ENCODE results near the gene ACOT8. TPM values are rescaled to one million over a fixed set of nuclear protein-coding genes. Genes with fewer than 3 reads are reported as not detected.

ACOT8 gene
- total and polyA plus RNA-seq, 9 of the 15 experiments (the other 6 are each of a cell fraction or from before 2014, with no cell fraction given), result 8.2 to 46.7 (median 20.7) TPM

DNA sequence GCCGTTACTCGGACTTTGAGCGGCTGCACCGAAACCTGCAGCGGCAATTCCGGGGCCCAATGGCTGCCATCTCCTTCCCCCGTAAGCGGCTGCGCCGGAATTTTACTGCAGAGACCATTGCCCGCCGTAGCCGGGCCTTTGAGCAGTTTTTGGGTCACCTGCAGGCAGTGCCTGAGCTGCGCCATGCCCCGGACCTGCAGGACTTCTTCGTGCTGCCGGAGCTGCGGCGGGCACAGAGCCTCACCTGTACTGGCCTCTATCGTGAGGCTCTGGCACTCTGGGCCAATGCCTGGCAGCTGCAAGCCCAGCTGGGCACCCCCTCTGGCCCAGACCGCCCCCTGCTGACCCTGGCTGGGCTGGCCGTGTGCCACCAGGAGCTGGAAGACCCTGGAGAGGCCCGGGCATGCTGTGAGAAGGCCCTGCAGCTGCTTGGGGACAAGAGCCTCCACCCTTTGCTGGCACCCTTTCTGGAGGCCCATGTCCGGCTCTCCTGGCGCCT is 16.4 kb downstream of the ACOT8 start:
- TF ChIP-seq, protein P1, sequence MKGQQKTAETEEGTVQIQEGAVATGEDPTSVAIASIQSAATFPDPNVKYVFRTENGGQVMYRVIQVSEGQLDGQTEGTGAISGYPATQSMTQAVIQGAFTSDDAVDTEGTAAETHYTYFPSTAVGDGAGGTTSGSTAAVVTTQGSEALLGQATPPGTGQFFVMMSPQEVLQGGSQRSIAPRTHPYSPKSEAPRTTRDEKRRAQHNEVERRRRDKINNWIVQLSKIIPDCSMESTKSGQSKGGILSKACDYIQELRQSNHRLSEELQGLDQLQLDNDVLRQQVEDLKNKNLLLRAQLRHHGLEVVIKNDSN (CRISPR knock-in tag; IDR thresholded peaks at IDR 0.05), result no peak
- peak; percentile 58 for TF ChIP-seq POLR2G (IDR thresholded peaks at IDR 0.05; ENCODE audit: low read depth, low read length)
- no peak overlapping the region for H3K4me2 ChIP-seq (ENCODE audit: insufficient read depth, low read length)
- H3K9me1 ChIP-seq (ENCODE audit: control insufficient read depth, insufficient read depth, low read length), result peaks cover 3% of the 10 kb centered on the region
- no peak overlapping the region for H2AFZ ChIP-seq (ENCODE audit: low read depth, low read length)
- no peak for FAIRE-seq
- ChIA-PET CTCF (ENCODE audit: low intra/inter-chr PET ratio) (interaction anchor here (0.6 kb wide), 1 partner anchor 53 kb away, joined by 3 read pairs; no protein-coding TSS in a partner anchor), POLR2A (interaction anchor here (0.7 to 4.9 kb wide), 3 partner anchors 11 to 98 kb away, joined by 3 to 19 read pairs (median 8); partner anchors contain the start of gene ACOT8)
- no peaks in the 10 kb centered on the region for H3K79me2 ChIP-seq (ENCODE audit: control insufficient read depth, insufficient read depth, low read length)
- no peak for ATAC-seq
- H3K36me3 ChIP-seq (ENCODE audit: control insufficient read depth, insufficient read depth, low read length), result peaks cover 27% of the 10 kb centered on the region; the same call in 2 of the 3 replicates
- in situ Hi-C loops (cut with MboI), result no loop called here
- H4K20me1 ChIP-seq (replicated peaks; ENCODE audit: control insufficient read depth, insufficient read depth, low read length), result no peaks in the 10 kb centered on the region
- peak overlapping the region in 1 of 2 experiments; percentile 27; a peak in 1 of 4 replicates for H3K9ac ChIP-seq (ENCODE audit: insufficient read depth in 1 of 2, low read depth in 2 of 2, low read length in 2 of 2)
- H3K9me3 ChIP-seq (replicated peaks; ENCODE audit: control insufficient read depth, insufficient read depth, low read depth, low read length), result no peaks in the 10 kb centered on the region
- BruUV-seq (replicated peaks), result no TSS peak
- no peak for DNase-seq (ENCODE audit: extremely low read depth in 1 of 4, low spot score in 3 of 4)
- no peak overlapping the region for H3K4me3 ChIP-seq
- peaks cover 11 to 19% of the 10 kb centered on the region in 2 experiments for H3K4me1 ChIP-seq (replicated peaks in 1 of 2; ENCODE audit: control insufficient read depth in 2 of 2, insufficient read depth in 2 of 2, low read length in 2 of 2)
- H3K27me3 ChIP-seq (ENCODE audit: control insufficient read depth in 2 of 2, insufficient read depth in 2 of 2, low read length in 2 of 2), result no peaks in the 10 kb centered on the region
- 87% methylated on average over 25 of the region's 25 CpGs for WGBS (ENCODE audit: insufficient coverage, low coverage, missing lambda C conversion rate)
- intact Hi-C loops (cut with micrococcal nuclease), result no loop called here
- no peak overlapping the region for H3K27ac ChIP-seq (ENCODE audit: extremely low read depth, low read depth, low read length)

DNA sequence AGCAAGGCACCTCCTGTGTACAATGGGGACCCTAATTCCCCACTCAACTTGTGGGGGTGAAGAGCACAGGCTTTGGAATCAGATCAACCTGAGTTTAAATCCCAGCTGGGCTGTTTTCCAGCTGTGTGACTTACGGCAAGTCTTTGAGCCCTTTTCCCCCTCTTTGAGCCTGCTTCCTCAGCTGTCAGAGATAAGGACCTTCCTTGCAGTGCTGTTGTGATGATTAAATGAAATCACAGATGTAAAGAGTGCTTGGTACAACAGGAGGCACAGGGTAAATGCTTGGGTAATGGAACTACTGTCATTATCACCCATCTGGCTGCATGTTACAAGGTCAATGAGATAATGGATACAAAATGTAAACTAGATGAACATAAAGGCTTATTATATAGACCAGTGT is 20.4 kb downstream of the ACOT8 start:
- FAIRE-seq (peak; percentile 88), ATAC-seq (peak; percentile 32; the same call in 2 of the 3 replicates)
- TF ChIP-seq DMBX1 (CRISPR knock-in tag; IDR thresholded peaks at IDR 0.05; ENCODE audit: borderline replicate concordance) (no peak), BRCA1 (IDR thresholded peaks at IDR 0.05) (no peak), BRCA1 (CRISPR knock-in tag; IDR thresholded peaks at IDR 0.05) (no peak), KDM1A (IDR thresholded peaks at IDR 0.05) (peak; percentile 96 to 97), TEAD4 (IDR thresholded peaks at IDR 0.05; ENCODE audit: low read length) (peak; percentile 83), TEAD4 (CRISPR knock-in tag; IDR thresholded peaks at IDR 0.05; ENCODE audit: borderline replicate concordance) (no peak), KDM5B (IDR thresholded peaks at IDR 0.05; ENCODE audit: insufficient replicate concordance, low read depth, low read length) (no peak), FIP1L1 (IDR thresholded peaks at IDR 0.05; ENCODE audit: low read depth, low read length, poor library complexity, severe bottlenecking) (no peak)
- TF ChIP-seq, protein P2, sequence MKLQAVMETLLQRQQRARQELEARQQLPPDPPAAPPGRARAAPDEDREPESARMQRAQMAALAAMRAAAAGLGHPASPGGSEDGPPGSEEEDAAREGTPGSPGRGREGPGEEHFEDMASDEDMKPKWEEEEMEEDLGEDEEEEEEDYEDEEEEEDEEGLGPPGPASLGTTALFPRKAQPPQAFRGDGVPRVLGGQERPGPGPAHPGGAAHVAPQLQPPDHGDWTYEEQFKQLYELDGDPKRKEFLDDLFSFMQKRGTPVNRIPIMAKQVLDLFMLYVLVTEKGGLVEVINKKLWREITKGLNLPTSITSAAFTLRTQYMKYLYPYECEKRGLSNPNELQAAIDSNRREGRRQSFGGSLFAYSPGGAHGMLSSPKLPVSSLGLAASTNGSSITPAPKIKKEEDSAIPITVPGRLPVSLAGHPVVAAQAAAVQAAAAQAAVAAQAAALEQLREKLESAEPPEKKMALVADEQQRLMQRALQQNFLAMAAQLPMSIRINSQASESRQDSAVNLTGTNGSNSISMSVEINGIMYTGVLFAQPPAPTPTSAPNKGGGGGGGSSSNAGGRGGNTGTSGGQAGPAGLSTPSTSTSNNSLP (IDR thresholded peaks at IDR 0.05; ENCODE audit: borderline replicate concordance, low read depth, low read length), result no peak

More for the DNA sequence above, 20.4 kb downstream of the ACOT8 start:
- WGBS (ENCODE audit: insufficient coverage, low coverage, missing lambda C conversion rate), result 0% methylated on average over 1 of the region's 1 CpG
- Histone ChIP-seq H3K4me3 (no peak overlapping the region), H4K20me1 (replicated peaks; ENCODE audit: control insufficient read depth, insufficient read depth, low read length) (no peaks in the 10 kb centered on the region), H3K9me1 (ENCODE audit: control insufficient read depth, insufficient read depth, low read length) (no peaks in the 10 kb centered on the region), H3K9me3 (replicated peaks; ENCODE audit: control insufficient read depth, insufficient read depth, low read depth, low read length) (no peaks in the 10 kb centered on the region), H3K27me3 (ENCODE audit: control insufficient read depth in 2 of 2, insufficient read depth in 2 of 2, low read length in 2 of 2) (no peaks in the 10 kb centered on the region), H3K9ac (ENCODE audit: insufficient read depth in 1 of 2, low read depth in 2 of 2, low read length in 2 of 2) (no peak overlapping the region), H3K27ac (ENCODE audit: extremely low read depth, low read depth, low read length) (no peak overlapping the region), H2AFZ (ENCODE audit: low read depth, low read length) (no peak overlapping the region), H3K36me3 (ENCODE audit: control insufficient read depth, insufficient read depth, low read length) (no peaks in the 10 kb centered on the region), H3K4me1 (replicated peaks in 1 of 2; ENCODE audit: control insufficient read depth in 2 of 2, insufficient read depth in 2 of 2, low read length in 2 of 2) (peaks cover 32 to 45% of the 10 kb centered on the region in 2 experiments), H3K4me2 (ENCODE audit: insufficient read depth, low read length) (no peak overlapping the region), H3K79me2 (ENCODE audit: control insufficient read depth, insufficient read depth, low read length) (no peaks in the 10 kb centered on the region)
- BruUV-seq (replicated peaks), result no TSS peak
- CTCF ChIA-PET (ENCODE audit: low intra/inter-chr PET ratio), result no interaction called here
- peak; percentile 48 to 68 (median 51) for DNase-seq (ENCODE audit: extremely low read depth in 1 of 4, low spot score in 3 of 4)
- POLR2A ChIA-PET, result no interaction called here
- in situ Hi-C loops (cut with MboI) (no loop called here), intact Hi-C loops (cut with micrococcal nuclease) (loop anchor here (10.0 kb wide), 1 partner anchor 48 kb away; the partner anchor contains the start of genes SPATA25 and ZSWIM1)

Data from K562 (cell line).